ENCODE measurements around the gene ITPR2. TPM values are rescaled to one million over a fixed set of nuclear protein-coding genes. Genes with fewer than 3 reads are reported as not detected.

Gene ITPR2
- polyA plus RNA-seq, 1 donor from 2014 or later = 27.5 TPM

GRCh38 chr12:26751179-26751578 lies 81.8 kb downstream of the ITPR2 start:
- Mint-ChIP-seq H3K27me3 (no peaks in the 10 kb centered on the region), H3K27ac (no peak overlapping the region), H3K9me3 (peaks cover under 1 to 3% (median 1%) of the 10 kb centered on the region in 3 donors), H3K4me1 (peaks cover 35 to 44% (median 37%) of the 10 kb centered on the region in 3 donors), H3K4me3 (peak overlapping the region in 1 of 4 donors; percentile 51), H3K36me3 (peaks cover 7% of the 10 kb centered on the region)

- H3K27ac Mint-ChIP-seq = peak overlapping the region in 2 of 3 donors; percentile 1 to 32
- H3K4me1 Mint-ChIP-seq = peaks cover 37 to 45% (median 39%) of the 10 kb centered on the region in 3 donors
- H3K27me3 Mint-ChIP-seq = no peaks in the 10 kb centered on the region
- H3K4me3 Mint-ChIP-seq = peak overlapping the region in 2 of 4 donors; percentile 45 to 51
- peaks cover 7% of the 10 kb centered on the region for H3K36me3 Mint-ChIP-seq
- peaks cover 0 to 3% (median 0%) of the 10 kb centered on the region in 3 donors for H3K9me3 Mint-ChIP-seq
Measured at GRCh38 chr12:26750531-26751175, 82.3 kb downstream of the ITPR2 start.

GRCh38 chr12:26749781-26750180 lies 83.2 kb downstream of the ITPR2 start:
- Mint-ChIP-seq H3K27ac (peak overlapping the region in 2 of 3 donors; percentile 52 to 75), H3K36me3 (peaks cover 7% of the 10 kb centered on the region), H3K4me1 (peaks cover 37 to 45% (median 39%) of the 10 kb centered on the region in 3 donors), H3K27me3 (no peaks in the 10 kb centered on the region), H3K9me3 (peaks cover 0 to 3% (median 0%) of the 10 kb centered on the region in 3 donors), H3K4me3 (peak overlapping the region in 2 of 4 donors; percentile 45 to 76)

GRCh38 chr12:26748741-26749431 lies 84.1 kb downstream of the ITPR2 start:
- no peaks in the 10 kb centered on the region for H3K27me3 Mint-ChIP-seq
- H3K9me3 Mint-ChIP-seq = no peaks in the 10 kb centered on the region
- H3K27ac Mint-ChIP-seq = peak overlapping the region in 1 of 3 donors; percentile 22
- H3K4me3 Mint-ChIP-seq = peak overlapping the region in 2 of 4 donors; percentile 63 to 76
- peaks cover 35 to 48% (median 39%) of the 10 kb centered on the region in 3 donors for H3K4me1 Mint-ChIP-seq
- peaks cover 7% of the 10 kb centered on the region for H3K36me3 Mint-ChIP-seq

GRCh38 chr12:26748412-26748740 lies 84.6 kb downstream of the ITPR2 start:
- Mint-ChIP-seq H3K27me3 (no peaks in the 10 kb centered on the region), H3K9me3 (no peaks in the 10 kb centered on the region), H3K36me3 (peaks cover 6% of the 10 kb centered on the region), H3K4me1 (peaks cover 35 to 46% (median 39%) of the 10 kb centered on the region in 3 donors), H3K4me3 (peak overlapping the region in 1 of 4 donors; percentile 63), H3K27ac (peak overlapping the region in 1 of 3 donors; percentile 22)

DNA sequence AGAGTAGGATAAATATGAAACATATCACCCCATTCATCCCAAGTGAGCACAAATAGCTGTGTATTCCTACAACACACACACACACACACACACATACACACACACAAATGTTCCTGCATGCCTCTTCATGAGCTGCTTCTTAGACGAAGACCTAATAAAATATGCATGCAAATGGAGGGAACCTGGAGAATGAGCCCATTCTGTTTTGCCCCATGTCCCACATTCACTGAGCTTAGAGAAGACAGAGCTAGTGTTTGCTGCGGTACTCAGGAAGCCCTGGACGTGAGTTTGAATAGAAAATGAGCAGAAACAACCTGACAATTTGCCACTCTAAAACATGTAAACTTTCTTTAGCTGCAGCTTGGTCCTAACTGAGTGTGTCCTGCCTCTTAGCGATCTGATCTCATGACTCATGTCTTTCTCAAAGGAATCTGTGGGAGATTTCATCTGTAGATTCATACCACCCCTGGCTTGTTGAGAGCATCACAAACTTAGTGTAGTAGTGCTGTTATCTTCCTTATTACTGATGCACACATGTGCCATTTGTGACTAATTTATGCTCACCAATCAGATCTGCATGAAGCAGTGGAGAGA lies 86.8 kb downstream of the ITPR2 start:
- Mint-ChIP-seq H3K27me3 (no peaks in the 10 kb centered on the region), H3K27ac (no peak overlapping the region), H3K9me3 (no peaks in the 10 kb centered on the region), H3K4me1 (peaks cover 39 to 47% (median 44%) of the 10 kb centered on the region in 3 donors), H3K4me3 (no peak overlapping the region), H3K36me3 (peaks cover 8% of the 10 kb centered on the region)

- H3K27me3 Mint-ChIP-seq = no peaks in the 10 kb centered on the region
- H3K4me1 Mint-ChIP-seq = peaks cover 30 to 36% (median 33%) of the 10 kb centered on the region in 3 donors
- H3K4me3 Mint-ChIP-seq = no peak overlapping the region
- H3K9me3 Mint-ChIP-seq = peaks cover 0 to 9% (median 5%) of the 10 kb centered on the region in 3 donors
- no peak overlapping the region for H3K27ac Mint-ChIP-seq
- H3K36me3 Mint-ChIP-seq = peaks cover 17% of the 10 kb centered on the region
Measured at GRCh38 chr12:26744697-26745440, 88.1 kb downstream of the ITPR2 start.

DNA sequence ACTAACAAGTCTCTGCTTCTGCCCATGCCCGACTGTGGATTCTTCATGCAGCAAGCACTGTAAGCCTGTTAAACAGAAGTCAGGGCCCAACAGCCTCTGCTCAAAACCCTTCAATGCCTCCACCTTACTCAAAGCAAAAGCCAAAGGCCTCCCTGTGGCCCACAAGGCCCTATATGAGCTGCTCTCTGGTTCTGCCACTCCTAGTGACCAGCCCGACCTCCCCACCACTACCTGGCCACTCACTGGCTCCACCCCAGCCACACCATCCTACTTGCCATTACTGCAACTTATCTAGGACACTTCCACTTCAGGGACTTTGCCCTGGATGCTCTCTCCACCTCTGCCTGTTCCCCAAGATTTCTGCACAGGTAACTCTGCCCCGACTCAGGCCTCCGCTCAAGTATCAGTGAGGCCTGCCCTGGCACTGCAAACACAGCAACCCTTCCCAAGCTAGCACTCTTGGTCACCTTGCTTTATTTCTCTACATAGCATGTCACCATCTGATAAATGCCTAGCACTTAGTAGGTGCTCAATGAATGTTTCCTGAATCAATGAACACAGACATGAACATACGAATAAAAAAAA lies 88.9 kb downstream of the ITPR2 start:
- Mint-ChIP-seq H3K27me3 (no peaks in the 10 kb centered on the region), H3K9me3 (peaks cover 2 to 13% (median 5%) of the 10 kb centered on the region in 3 donors), H3K4me1 (peaks cover 27 to 32% (median 29%) of the 10 kb centered on the region in 3 donors), H3K4me3 (no peak overlapping the region), H3K27ac (no peak overlapping the region), H3K36me3 (peaks cover 17% of the 10 kb centered on the region)

DNA sequence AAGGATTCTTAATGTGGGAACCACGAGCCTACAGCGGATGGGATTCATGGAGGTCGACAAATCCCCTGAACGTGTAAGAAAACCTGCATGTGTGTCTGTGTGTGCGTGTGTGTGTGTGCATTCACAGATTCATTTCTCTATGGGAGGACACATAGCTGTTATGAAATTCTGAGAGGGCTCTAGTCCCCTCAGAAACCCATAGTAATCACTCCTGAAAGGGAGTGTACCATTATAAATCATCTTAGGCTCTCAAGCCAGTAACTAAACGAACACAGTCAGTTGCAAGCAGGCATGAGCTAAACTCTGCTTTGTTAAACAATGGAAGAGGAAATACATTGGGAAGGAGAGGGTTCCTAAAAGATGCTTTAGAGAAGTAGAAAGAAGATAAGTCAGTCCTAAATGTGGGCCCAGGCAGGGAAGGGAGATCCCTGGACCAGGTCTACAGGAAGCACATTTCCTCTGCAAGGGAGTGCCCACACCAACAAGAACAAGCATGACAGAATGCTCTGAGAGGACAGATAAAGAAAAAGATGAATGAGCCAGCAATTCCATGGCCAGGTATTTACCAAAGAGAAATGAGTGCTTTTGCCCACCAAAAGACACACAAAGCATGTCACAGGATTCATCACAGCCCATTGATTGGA lies 91.3 kb downstream of the ITPR2 start:
- Mint-ChIP-seq H3K27me3 (no peaks in the 10 kb centered on the region), H3K4me3 (no peak overlapping the region), H3K36me3 (peaks cover 15% of the 10 kb centered on the region), H3K27ac (peak overlapping the region in 1 of 3 donors; percentile 44), H3K4me1 (peaks cover 12 to 31% (median 21%) of the 10 kb centered on the region in 3 donors), H3K9me3 (peaks cover 4 to 14% (median 5%) of the 10 kb centered on the region in 3 donors)

- Mint-ChIP-seq H3K4me3 (peak overlapping the region in 1 of 4 donors; percentile 78), H3K4me1 (peaks cover 11 to 27% (median 17%) of the 10 kb centered on the region in 3 donors), H3K9me3 (peaks cover 4 to 14% (median 5%) of the 10 kb centered on the region in 3 donors), H3K27ac (peak overlapping the region in 1 of 3 donors; percentile 44), H3K36me3 (peaks cover 15% of the 10 kb centered on the region), H3K27me3 (no peaks in the 10 kb centered on the region)
Measured at GRCh38 chr12:26740991-26741390, 92.0 kb downstream of the ITPR2 start.

- Mint-ChIP-seq H3K4me1 (peaks cover 14 to 31% (median 21%) of the 10 kb centered on the region in 3 donors), H3K27me3 (no peaks in the 10 kb centered on the region), H3K36me3 (peaks cover 15% of the 10 kb centered on the region), H3K9me3 (peaks cover 4 to 14% (median 5%) of the 10 kb centered on the region in 3 donors), H3K4me3 (no peak overlapping the region), H3K27ac (no peak overlapping the region)
Measured at GRCh38 chr12:26740348-26740747, 92.6 kb downstream of the ITPR2 start.

DNA sequence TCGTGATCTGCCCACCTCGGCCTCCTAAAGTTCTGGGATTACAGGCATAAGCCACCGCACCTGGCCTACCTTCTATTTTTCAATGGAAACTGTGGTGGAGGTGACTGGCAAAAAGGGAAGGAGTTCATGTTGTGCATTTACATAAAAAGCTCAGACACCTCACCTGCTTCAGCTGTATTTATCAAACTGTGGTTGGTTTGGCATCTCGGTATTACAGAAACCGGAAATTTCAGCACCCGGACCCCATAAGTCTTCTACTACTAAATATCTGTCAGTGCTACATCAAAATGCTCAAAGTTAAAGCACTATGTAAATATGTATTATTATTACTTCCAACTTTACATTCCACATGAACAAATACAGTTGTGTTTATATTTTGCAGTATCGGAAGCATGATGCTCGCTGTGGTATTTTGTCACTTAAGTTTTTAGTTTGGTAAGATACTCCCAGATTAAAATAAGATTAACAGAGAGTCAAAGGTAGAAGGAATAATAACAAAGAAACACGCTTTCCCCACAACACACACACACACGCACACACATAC lies 95.4 kb downstream of the ITPR2 start:
- peak overlapping the region in 2 of 3 donors; percentile 38 to 80 for H3K27ac Mint-ChIP-seq
- H3K4me1 Mint-ChIP-seq = peaks cover 13 to 37% (median 26%) of the 10 kb centered on the region in 3 donors
- no peaks in the 10 kb centered on the region for H3K27me3 Mint-ChIP-seq
- peaks cover 11% of the 10 kb centered on the region for H3K36me3 Mint-ChIP-seq
- peaks cover 4 to 14% (median 5%) of the 10 kb centered on the region in 3 donors for H3K9me3 Mint-ChIP-seq
- peak overlapping the region in 3 of 4 donors; percentile 39 to 73 (median 42) for H3K4me3 Mint-ChIP-seq

GRCh38 chr12:26736563-26737486 lies 96.2 kb downstream of the ITPR2 start:
- peak overlapping the region in 2 of 3 donors; percentile 38 to 80 for H3K27ac Mint-ChIP-seq
- H3K4me1 Mint-ChIP-seq = peaks cover 15 to 40% (median 33%) of the 10 kb centered on the region in 3 donors
- H3K4me3 Mint-ChIP-seq = peak overlapping the region in 3 of 4 donors; percentile 39 to 73 (median 42)
- H3K36me3 Mint-ChIP-seq = peaks cover 9% of the 10 kb centered on the region
- H3K27me3 Mint-ChIP-seq = no peaks in the 10 kb centered on the region
- H3K9me3 Mint-ChIP-seq = peaks cover 4 to 14% (median 5%) of the 10 kb centered on the region in 3 donors
